Fibroblast of mammary gland (primary cell): Measurements from ENCODE around the gene SOCS3.
"Not testable (repeated sequence)": the region's sequence is repeated elsewhere in the genome, so short reads cannot be mapped to it uniquely, and the experiment has no call there.

Experiments used
- DNase-seq: peaks from one replicate; pipeline ENCODE4 v3.0.0-alpha.2; 2010; ENCODE audit warnings: low read depth
- H3K4me3 ChIP-seq: 2 replicates; pipeline ENCODE4 v1.5.1; 2011; ENCODE audit warnings: low read depth, mild to moderate bottlenecking, low read length, moderate library complexity; ENCODE audit not compliant: control insufficient read depth
- CTCF ChIP-seq: conservative IDR thresholded peaks from 2 replicates; pipeline ENCODE4 v1.5.1; 2011; ENCODE audit warnings: low read depth, low read length, inconsistent platforms; ENCODE audit not compliant: control insufficient read depth, insufficient read depth

Gene SOCS3

GRCh38 chr17:78335209-78335608, 24.7 kb downstream of the SOCS3 start:
- no peak for TF ChIP-seq CTCF
- no peak for DNase-seq
- H3K4me3 ChIP-seq = no peak overlapping the region

- no peak for DNase-seq
- H3K4me3 ChIP-seq = no peak overlapping the region
- TF ChIP-seq CTCF = no peak
Observed at GRCh38 chr17:78332991-78333390, 26.9 kb downstream of the SOCS3 start.

GRCh38 chr17:78331355-78331754, 28.5 kb downstream of the SOCS3 start:
- not testable (repeated sequence) for DNase-seq, H3K4me3 ChIP-seq

DNA sequence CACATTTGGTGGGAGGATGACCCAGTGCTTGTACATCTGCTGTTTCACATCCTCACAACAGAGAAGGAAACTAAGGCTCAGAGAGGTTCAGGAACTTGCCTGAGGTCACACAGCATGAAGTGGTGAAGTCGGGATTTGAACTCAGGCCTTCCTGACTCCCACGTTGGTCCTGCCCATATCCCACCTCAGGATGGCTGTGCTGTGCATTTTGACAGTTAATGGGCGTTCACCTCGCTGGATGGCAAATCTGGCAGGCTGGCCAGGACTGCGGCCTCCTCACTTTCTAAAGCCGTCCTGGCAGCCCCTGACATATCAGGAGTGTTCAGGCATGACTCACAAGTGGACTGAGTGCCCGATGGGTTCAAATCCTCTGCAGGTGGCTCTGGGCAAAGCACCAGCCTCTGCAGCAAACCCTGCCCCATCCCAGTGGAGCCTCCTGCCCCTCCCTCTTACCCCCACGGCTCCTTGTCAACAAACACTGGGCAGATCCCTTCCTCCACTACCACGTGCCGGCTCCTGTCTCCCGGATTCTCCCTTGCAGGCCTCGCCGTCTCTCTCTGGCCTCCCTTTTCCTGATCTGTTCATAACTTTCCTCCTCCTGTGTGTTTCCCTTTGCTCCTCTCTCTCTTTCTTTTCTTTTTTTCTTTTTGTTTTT, 29.2 kb downstream of the SOCS3 start:
- DNase-seq = peak; percentile 44
- no peak for TF ChIP-seq CTCF
- no peak overlapping the region for H3K4me3 ChIP-seq

- no peak overlapping the region for H3K4me3 ChIP-seq
- DNase-seq = peak; percentile 83
- TF ChIP-seq CTCF = no peak
Observed at GRCh38 chr17:78329263-78330059, 30.4 kb downstream of the SOCS3 start.

DNA sequence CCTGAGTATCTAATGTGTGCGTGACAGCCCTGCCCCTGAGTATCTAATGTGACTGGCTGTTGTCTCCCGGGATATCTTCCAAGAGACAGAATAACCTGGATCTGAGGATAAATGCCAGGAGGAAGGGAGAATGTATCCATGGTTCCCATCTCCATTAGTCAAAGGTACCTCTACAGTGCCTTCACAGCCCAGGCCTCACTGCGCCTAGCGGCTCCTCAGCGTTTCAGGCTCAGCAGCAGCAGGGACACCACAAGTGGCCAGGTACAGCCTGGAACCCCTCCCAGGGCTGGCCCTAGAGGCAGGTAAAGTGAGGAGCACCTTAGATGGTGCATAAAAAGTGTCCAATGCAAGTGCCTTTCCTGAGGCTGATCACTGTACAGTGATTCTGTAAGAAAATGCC, 32.0 kb downstream of the SOCS3 start:
- DNase-seq = no peak
- no peak overlapping the region for H3K4me3 ChIP-seq
- no peak for TF ChIP-seq CTCF

GRCh38 chr17:78325076-78325687, 34.7 kb downstream of the SOCS3 start:
- no peak overlapping the region for H3K4me3 ChIP-seq

More at GRCh38 chr17:78325076-78325687, 34.7 kb downstream of the SOCS3 start:
- peak; percentile 82 for DNase-seq
- no peak for TF ChIP-seq CTCF
